ENCODE data around the gene NCK2. TPM values are rescaled to one million over a fixed set of nuclear protein-coding genes. Genes with fewer than 3 reads are reported as not detected.
A peak's percentile ranks its signal among the peaks of the same experiment; 100 is the strongest.

NCK2 gene
- polyA plus RNA-seq, 4 donors: 59.6 to 124 (median 84.3) TPM

DNA sequence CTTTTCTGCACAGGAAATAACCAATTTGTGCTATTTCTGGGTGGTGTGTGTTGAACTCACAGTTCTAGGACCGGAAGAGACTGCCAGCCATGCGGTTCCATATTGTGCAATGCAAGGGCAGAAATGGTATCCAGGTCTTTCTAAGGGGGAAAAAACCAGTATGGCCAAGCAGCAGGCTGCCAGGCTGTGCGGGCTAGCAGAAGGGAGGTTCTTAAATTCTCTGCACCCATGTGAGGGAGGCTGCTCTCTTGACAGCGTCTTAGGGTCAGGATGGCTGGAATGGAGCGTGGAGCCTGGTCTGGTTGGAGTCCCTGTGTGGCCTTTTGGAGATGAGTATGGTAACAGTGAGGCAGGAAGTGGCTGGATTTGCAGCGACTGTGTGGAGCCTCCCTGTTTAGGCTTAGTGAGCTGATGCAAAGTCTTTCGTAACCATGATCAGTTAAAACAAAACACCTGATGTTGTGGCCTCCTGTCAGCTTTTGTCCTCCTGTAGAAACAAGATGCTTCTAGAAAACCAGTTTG is 52.6 kb downstream of the NCK2 start:
- Histone ChIP-seq H3K27ac (ENCODE audit: low read depth in 1 of 3, low read length in 2 of 3) (peak overlapping the region in 2 of 3 donors; percentile 62 to 82), H3K27me3 (ENCODE audit: control insufficient read depth in 3 of 3, insufficient read depth in 3 of 3, low read length in 3 of 3) (no peaks in the 10 kb centered on the region), H3K9me3 (ENCODE audit: control insufficient read depth in 2 of 2, insufficient read depth in 1 of 2, low read depth in 1 of 2, low read length in 1 of 2) (no peaks in the 10 kb centered on the region), H3K36me3 (ENCODE audit: control insufficient read depth in 3 of 3, insufficient read depth in 2 of 3, low read depth in 1 of 3, low read length in 3 of 3) (peaks cover 0 to 30% (median 0%) of the 10 kb centered on the region in 3 donors), H3K4me1 (ENCODE audit: control insufficient read depth in 3 of 3, insufficient read depth in 2 of 3, low read depth in 1 of 3, low read length in 2 of 3) (peaks cover 19 to 45% (median 31%) of the 10 kb centered on the region in 3 donors), H3K4me3 (ENCODE audit: low read depth in 1 of 3, low read length in 3 of 3) (no peak overlapping the region)
- DNase-seq (peak in 1 of 2 donors; percentile 35), FAIRE-seq (no peak)
- WGBS, 3 donors: 55 to 82% (median 62%) methylated on average over 7 of the region's 7 CpGs

DNA sequence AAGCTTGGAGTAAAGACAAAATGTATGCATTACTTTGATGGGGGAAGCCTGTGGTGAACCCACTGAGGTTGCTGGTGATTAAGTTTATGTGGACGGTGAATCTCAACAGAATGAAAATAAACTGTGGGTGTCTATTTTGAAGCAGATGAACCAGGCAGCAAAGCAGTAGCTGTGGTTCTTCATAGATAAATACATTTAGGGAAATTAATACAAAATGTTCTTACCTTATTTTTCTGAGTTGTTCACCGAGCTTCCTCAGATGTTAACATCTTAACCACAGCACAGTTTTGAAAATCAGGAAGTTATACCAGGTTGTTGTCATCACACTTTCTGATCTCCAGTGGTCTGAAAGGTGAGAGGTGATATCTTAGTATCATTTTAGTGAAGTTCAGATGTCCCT is 53.9 kb downstream of the NCK2 start:
- Histone ChIP-seq H3K9me3 (ENCODE audit: control insufficient read depth in 2 of 2, insufficient read depth in 1 of 2, low read depth in 1 of 2, low read length in 1 of 2) (no peaks in the 10 kb centered on the region), H3K4me1 (ENCODE audit: control insufficient read depth in 3 of 3, insufficient read depth in 2 of 3, low read depth in 1 of 3, low read length in 2 of 3) (peaks cover 23 to 55% (median 25%) of the 10 kb centered on the region in 3 donors), H3K27ac (ENCODE audit: low read depth in 1 of 3, low read length in 2 of 3) (peak overlapping the region in 1 of 3 donors; percentile 35), H3K36me3 (ENCODE audit: control insufficient read depth in 3 of 3, insufficient read depth in 2 of 3, low read depth in 1 of 3, low read length in 3 of 3) (peaks cover 0 to 29% (median 0%) of the 10 kb centered on the region in 3 donors), H3K27me3 (ENCODE audit: control insufficient read depth in 3 of 3, insufficient read depth in 3 of 3, low read length in 3 of 3) (no peaks in the 10 kb centered on the region), H3K4me3 (ENCODE audit: low read depth in 1 of 3, low read length in 3 of 3) (no peak overlapping the region)
- FAIRE-seq (no peak), DNase-seq (peak in 1 of 2 donors; percentile 58)
- WGBS, 3 donors: 62 to 74% (median 64%) methylated on average over 2 of the region's 2 CpGs

DNA sequence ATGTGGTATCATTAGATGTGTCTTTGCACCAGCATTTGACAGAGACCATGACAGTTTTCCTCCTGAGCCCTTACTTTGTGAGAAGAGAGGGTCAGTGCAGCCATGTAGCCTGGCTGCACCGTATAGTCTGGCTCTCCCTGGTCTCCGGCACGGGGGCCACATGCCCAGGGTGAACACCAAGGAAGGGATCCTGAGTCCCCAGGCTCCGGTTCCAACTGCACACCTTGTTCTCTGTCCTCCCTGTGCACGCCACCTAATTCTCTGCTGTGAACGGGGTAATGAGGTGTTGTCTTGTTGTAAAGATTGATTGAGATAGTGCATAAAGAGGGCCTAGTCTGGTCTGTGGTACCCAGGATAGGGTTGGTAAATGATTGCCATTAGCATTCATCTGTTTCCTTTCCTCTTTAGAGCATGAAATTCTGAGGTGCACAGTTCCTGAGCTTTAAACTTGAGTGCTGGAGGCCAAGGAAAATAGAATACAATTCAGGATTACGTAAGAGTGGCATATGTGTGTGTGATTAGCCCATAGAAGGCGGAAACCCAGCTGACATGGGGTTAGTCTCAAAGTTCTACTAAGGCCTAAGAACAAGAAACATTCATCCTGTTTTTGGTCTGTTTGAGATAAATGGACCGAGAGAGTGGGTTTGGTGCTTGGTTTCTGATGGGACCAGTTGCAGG is 55.5 kb downstream of the NCK2 start:
- no peak for FAIRE-seq
- H3K36me3 ChIP-seq (ENCODE audit: control insufficient read depth in 3 of 3, insufficient read depth in 2 of 3, low read depth in 1 of 3, low read length in 3 of 3): peaks cover 0 to 28% (median 0%) of the 10 kb centered on the region in 3 donors
- no peaks in the 10 kb centered on the region for H3K27me3 ChIP-seq (ENCODE audit: control insufficient read depth in 3 of 3, insufficient read depth in 3 of 3, low read length in 3 of 3)
- 38 to 65% (median 42%) methylated on average over 9 of the region's 9 CpGs for WGBS, 3 donors
- peak overlapping the region; percentile 48 to 84 (median 50) for H3K27ac ChIP-seq (ENCODE audit: low read depth in 1 of 3, low read length in 2 of 3)
- peaks cover 25 to 63% (median 32%) of the 10 kb centered on the region in 3 donors for H3K4me1 ChIP-seq (ENCODE audit: control insufficient read depth in 3 of 3, insufficient read depth in 2 of 3, low read depth in 1 of 3, low read length in 2 of 3)
- no peaks in the 10 kb centered on the region for H3K9me3 ChIP-seq (ENCODE audit: control insufficient read depth in 2 of 2, insufficient read depth in 1 of 2, low read depth in 1 of 2, low read length in 1 of 2)
- no peak overlapping the region for H3K4me3 ChIP-seq (ENCODE audit: low read depth in 1 of 3, low read length in 3 of 3)
- peak; percentile 88 to 90 for DNase-seq

DNA sequence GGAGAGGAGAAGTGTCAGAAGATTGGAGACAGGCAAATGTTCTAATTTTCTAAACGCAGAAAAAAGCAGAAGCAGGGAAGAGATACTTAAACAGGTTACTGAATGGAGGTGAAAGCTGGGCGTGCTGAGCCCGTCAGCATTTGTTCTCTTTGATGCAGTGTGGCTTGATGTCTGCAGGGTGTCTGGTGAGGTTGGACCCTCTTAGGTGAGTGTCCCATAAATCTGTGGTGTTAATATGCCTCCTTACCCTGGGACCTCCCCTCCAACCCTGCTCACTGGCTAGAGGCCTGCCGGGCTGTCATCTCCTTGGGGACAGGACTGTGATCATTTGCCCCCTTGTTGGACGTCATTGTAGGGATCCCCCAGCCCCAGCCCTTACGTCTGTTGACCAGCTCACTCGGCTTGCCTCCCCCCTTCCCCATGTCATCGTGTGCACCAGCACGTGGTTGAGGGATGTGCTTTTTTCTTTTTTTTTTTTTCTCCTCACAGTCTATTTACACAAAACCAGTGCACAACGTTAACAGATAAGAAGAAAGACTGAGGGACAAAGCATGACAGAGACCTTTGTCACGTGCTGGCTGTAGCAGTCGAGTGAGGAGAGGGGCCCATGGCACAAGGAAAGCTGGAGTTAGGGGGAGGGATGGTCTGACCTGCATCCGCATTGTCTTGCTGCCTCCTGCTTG is 56.4 kb downstream of the NCK2 start:
- Histone ChIP-seq H3K27ac (ENCODE audit: low read depth in 1 of 3, low read length in 2 of 3) (peak overlapping the region in 2 of 3 donors; percentile 48 to 84), H3K36me3 (ENCODE audit: control insufficient read depth in 3 of 3, insufficient read depth in 2 of 3, low read depth in 1 of 3, low read length in 3 of 3) (peaks cover 0 to 24% (median 0%) of the 10 kb centered on the region in 3 donors), H3K27me3 (ENCODE audit: control insufficient read depth in 3 of 3, insufficient read depth in 3 of 3, low read length in 3 of 3) (no peaks in the 10 kb centered on the region), H3K4me3 (ENCODE audit: low read depth in 1 of 3, low read length in 3 of 3) (no peak overlapping the region), H3K4me1 (ENCODE audit: control insufficient read depth in 3 of 3, insufficient read depth in 2 of 3, low read depth in 1 of 3, low read length in 2 of 3) (peaks cover 19 to 54% (median 32%) of the 10 kb centered on the region in 3 donors), H3K9me3 (ENCODE audit: control insufficient read depth in 2 of 2, insufficient read depth in 1 of 2, low read depth in 1 of 2, low read length in 1 of 2) (no peaks in the 10 kb centered on the region)
- DNase-seq (no peak), FAIRE-seq (no peak)
- WGBS, 3 donors: 44 to 60% (median 48%) methylated on average over 13 of the region's 13 CpGs

DNA sequence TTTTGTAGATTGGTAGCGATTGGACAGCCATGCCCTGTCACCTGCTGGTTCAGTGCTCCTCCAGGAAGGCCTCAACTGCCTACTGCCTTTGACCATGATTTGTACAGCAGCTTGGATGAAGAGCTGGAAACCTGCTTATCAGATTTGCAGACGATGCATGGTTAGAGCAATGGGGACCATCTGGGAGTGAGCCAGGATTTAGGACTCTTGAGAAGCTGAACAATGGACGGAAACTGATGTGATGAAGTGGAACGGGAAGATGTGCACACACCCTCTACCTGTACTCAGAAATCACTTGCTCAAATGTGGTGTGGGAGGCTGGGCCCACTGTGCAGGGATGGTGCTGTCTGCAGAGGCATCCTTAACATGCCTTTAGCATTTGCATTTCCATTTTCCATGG is 57.2 kb downstream of the NCK2 start:
- peaks cover 16 to 50% (median 31%) of the 10 kb centered on the region in 3 donors for H3K4me1 ChIP-seq (ENCODE audit: control insufficient read depth in 3 of 3, insufficient read depth in 2 of 3, low read depth in 1 of 3, low read length in 2 of 3)
- FAIRE-seq (no peak), DNase-seq (no peak)
- no peak overlapping the region for H3K4me3 ChIP-seq (ENCODE audit: low read depth in 1 of 3, low read length in 3 of 3)
- WGBS, 3 donors: 63 to 76% (median 75%) methylated on average over 4 of the region's 4 CpGs
- H3K9me3 ChIP-seq (ENCODE audit: control insufficient read depth in 2 of 2, insufficient read depth in 1 of 2, low read depth in 1 of 2, low read length in 1 of 2): no peaks in the 10 kb centered on the region
- H3K27me3 ChIP-seq (ENCODE audit: control insufficient read depth in 3 of 3, insufficient read depth in 3 of 3, low read length in 3 of 3): no peaks in the 10 kb centered on the region
- peaks cover 0 to 24% (median 0%) of the 10 kb centered on the region in 3 donors for H3K36me3 ChIP-seq (ENCODE audit: control insufficient read depth in 3 of 3, insufficient read depth in 2 of 3, low read depth in 1 of 3, low read length in 3 of 3)
- H3K27ac ChIP-seq (ENCODE audit: low read depth in 1 of 3, low read length in 2 of 3): no peak overlapping the region

DNA sequence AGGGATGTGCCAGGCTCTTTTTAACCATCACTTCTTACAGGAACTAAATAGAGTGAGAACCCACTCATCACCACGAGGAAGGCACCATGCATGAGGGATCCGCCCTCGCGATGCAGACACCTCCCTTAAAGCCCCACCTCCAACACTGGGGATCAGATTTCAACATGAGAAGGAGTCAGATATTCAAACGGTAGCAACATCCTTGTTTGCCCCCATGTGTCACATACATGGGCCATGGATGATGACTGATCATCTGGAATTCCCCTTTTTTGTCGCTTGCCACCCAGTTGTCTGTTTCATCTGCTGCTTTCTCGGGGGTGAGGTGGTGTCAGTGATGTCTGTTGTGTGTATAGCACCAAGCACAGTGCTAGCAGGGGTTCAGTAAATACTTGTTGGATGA is 57.9 kb downstream of the NCK2 start:
- H3K27ac ChIP-seq (ENCODE audit: low read depth in 1 of 3, low read length in 2 of 3): peak overlapping the region in 1 of 3 donors; percentile 7
- peaks cover 0 to 20% (median 0%) of the 10 kb centered on the region in 3 donors for H3K36me3 ChIP-seq (ENCODE audit: control insufficient read depth in 3 of 3, insufficient read depth in 2 of 3, low read depth in 1 of 3, low read length in 3 of 3)
- peaks cover 14 to 44% (median 31%) of the 10 kb centered on the region in 3 donors for H3K4me1 ChIP-seq (ENCODE audit: control insufficient read depth in 3 of 3, insufficient read depth in 2 of 3, low read depth in 1 of 3, low read length in 2 of 3)
- H3K27me3 ChIP-seq (ENCODE audit: control insufficient read depth in 3 of 3, insufficient read depth in 3 of 3, low read length in 3 of 3): no peaks in the 10 kb centered on the region
- H3K9me3 ChIP-seq (ENCODE audit: control insufficient read depth in 2 of 2, insufficient read depth in 1 of 2, low read depth in 1 of 2, low read length in 1 of 2): no peaks in the 10 kb centered on the region
- H3K4me3 ChIP-seq (ENCODE audit: low read depth in 1 of 3, low read length in 3 of 3): no peak overlapping the region
- FAIRE-seq: no peak
- WGBS, 3 donors: 61 to 68% (median 62%) methylated on average over 7 of the region's 7 CpGs
- DNase-seq: no peak

DNA sequence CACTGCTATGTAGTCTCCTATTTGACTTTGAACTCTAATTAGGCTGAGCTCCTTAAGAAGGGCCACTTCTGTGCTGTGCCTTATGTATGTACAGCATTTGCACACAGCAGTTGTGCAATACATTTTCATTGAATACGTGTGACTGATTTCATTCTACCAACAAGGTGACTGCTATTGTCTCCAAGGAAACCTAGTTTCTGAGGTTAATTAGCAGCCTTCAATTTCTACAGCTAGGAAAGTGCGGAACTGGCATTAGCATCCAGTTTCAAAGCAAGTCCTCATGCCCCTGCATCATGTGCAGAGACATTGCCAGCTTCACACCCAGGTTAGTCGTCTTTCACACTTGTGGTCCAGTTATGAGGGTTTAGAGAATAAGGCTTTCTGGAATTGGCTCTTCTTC is 58.6 kb downstream of the NCK2 start:
- Histone ChIP-seq H3K27me3 (ENCODE audit: control insufficient read depth in 3 of 3, insufficient read depth in 3 of 3, low read length in 3 of 3) (no peaks in the 10 kb centered on the region), H3K36me3 (ENCODE audit: control insufficient read depth in 3 of 3, insufficient read depth in 2 of 3, low read depth in 1 of 3, low read length in 3 of 3) (peaks cover 0 to 20% (median 0%) of the 10 kb centered on the region in 3 donors), H3K4me3 (ENCODE audit: low read depth in 1 of 3, low read length in 3 of 3) (no peak overlapping the region), H3K4me1 (ENCODE audit: control insufficient read depth in 3 of 3, insufficient read depth in 2 of 3, low read depth in 1 of 3, low read length in 2 of 3) (peaks cover 14 to 43% (median 30%) of the 10 kb centered on the region in 3 donors), H3K27ac (ENCODE audit: low read depth in 1 of 3, low read length in 2 of 3) (peak overlapping the region in 2 of 3 donors; percentile 22 to 40), H3K9me3 (ENCODE audit: control insufficient read depth in 2 of 2, insufficient read depth in 1 of 2, low read depth in 1 of 2, low read length in 1 of 2) (no peaks in the 10 kb centered on the region)
- 40 to 67% (median 45%) methylated on average over 3 of the region's 3 CpGs for WGBS, 3 donors
- DNase-seq (peak; percentile 72 to 78), FAIRE-seq (no peak)

DNA sequence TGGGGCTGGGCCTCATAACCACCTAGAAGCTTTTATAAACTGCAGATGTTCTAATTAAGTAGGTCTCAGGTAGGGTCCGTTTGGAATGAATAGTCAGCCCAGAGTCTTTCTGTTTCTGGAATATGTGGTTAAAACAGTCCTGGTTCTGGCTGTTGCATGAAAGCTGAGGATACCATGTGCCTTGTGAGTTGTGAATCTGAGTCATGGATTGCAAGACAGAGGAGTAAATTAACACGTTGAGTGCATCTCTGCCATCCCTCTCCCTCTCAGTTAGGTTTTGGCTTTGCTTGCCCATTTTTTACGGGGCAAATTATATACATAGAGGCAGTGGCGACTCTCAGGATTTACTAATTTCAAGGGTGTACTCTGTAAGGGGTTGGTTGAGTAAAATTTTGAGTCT is 59.1 kb downstream of the NCK2 start:
- H3K27ac ChIP-seq (ENCODE audit: low read depth in 1 of 3, low read length in 2 of 3): peak overlapping the region in 1 of 3 donors; percentile 40

More for the DNA sequence above, 59.1 kb downstream of the NCK2 start:
- no peaks in the 10 kb centered on the region for H3K9me3 ChIP-seq (ENCODE audit: control insufficient read depth in 2 of 2, insufficient read depth in 1 of 2, low read depth in 1 of 2, low read length in 1 of 2)
- FAIRE-seq (no peak), DNase-seq (no peak)
- no peaks in the 10 kb centered on the region for H3K27me3 ChIP-seq (ENCODE audit: control insufficient read depth in 3 of 3, insufficient read depth in 3 of 3, low read length in 3 of 3)
- H3K4me1 ChIP-seq (ENCODE audit: control insufficient read depth in 3 of 3, insufficient read depth in 2 of 3, low read depth in 1 of 3, low read length in 2 of 3): peaks cover 14 to 43% (median 31%) of the 10 kb centered on the region in 3 donors
- peaks cover 0 to 20% (median 0%) of the 10 kb centered on the region in 3 donors for H3K36me3 ChIP-seq (ENCODE audit: control insufficient read depth in 3 of 3, insufficient read depth in 2 of 3, low read depth in 1 of 3, low read length in 3 of 3)
- no peak overlapping the region for H3K4me3 ChIP-seq (ENCODE audit: low read depth in 1 of 3, low read length in 3 of 3)
- WGBS, 3 donors: 58 to 78% (median 59%) methylated on average over 4 of the region's 4 CpGs

Measured in small intestine (tissue), 7 donors.